NOMO-1 treated with DMSO at 0.1 percent for 48 hours (cell line): ENCODE data around the gene TXNDC8.
A peak's percentile ranks its signal among the peaks of the same experiment; 100 is the strongest.

Experiments
- DNase-seq: peaks from one replicate; lab custom pipeline; 2025; ENCODE audit not compliant: unreplicated experiment; lab: John Stamatoyannopoulos, UW

Gene TXNDC8

GRCh38 chr9:110282018-110282738, 55.5 kb downstream of the TXNDC8 start:
- peak; percentile 88 for DNase-seq

GRCh38 chr9:110278080-110278707, 59.5 kb downstream of the TXNDC8 start:
- DNase-seq = no peak

- DNase-seq = no peak
These were observed 60.9 kb downstream of the TXNDC8 start for GRCh38 chr9:110276781-110277180.

- no peak for DNase-seq
These were observed 67.3 kb downstream of the TXNDC8 start for GRCh38 chr9:110270211-110270995.

- no peak for DNase-seq
These were observed 70.9 kb downstream of the TXNDC8 start for GRCh38 chr9:110266795-110267194.

GRCh38 chr9:110261632-110262031, 76.0 kb downstream of the TXNDC8 start:
- DNase-seq = no peak

- no peak for DNase-seq
These were observed 76.8 kb downstream of the TXNDC8 start for GRCh38 chr9:110260911-110261310.

GRCh38 chr9:110259566-110259965, 78.1 kb downstream of the TXNDC8 start:
- DNase-seq = no peak

GRCh38 chr9:110258690-110259091, 79.0 kb downstream of the TXNDC8 start:
- DNase-seq = no peak

- DNase-seq = no peak
These were observed 79.7 kb downstream of the TXNDC8 start for GRCh38 chr9:110257956-110258355.

GRCh38 chr9:110257097-110257841, 80.4 kb downstream of the TXNDC8 start:
- DNase-seq = peak; percentile 38

- DNase-seq = peak; percentile 96
These were observed 81.1 kb downstream of the TXNDC8 start, which contains the start of gene TXN for GRCh38 chr9:110256380-110257096. Gene TXN, minus strand, starts transcription at chr9:110256507. Its CDS starts 72 bp downstream, at chr9:110256435.

- DNase-seq = peak; percentile 40
These were observed 81.9 kb downstream of the TXNDC8 start for GRCh38 chr9:110255463-110256379.

- no peak for DNase-seq
These were observed 82.6 kb downstream of the TXNDC8 start for GRCh38 chr9:110255034-110255462.

- DNase-seq = no peak
These were observed 83.2 kb downstream of the TXNDC8 start for GRCh38 chr9:110254500-110254899.
